Measurements from ENCODE around the gene ESF1.

ESF1 gene

GRCh38 chr20:13784893-13785715 lies at the start of gene ESF1, which contains the start of gene NDUFAF5:
TSS of gene ESF1 (minus strand) at chr20:13784919. CDS start at chr20:13783140, 1,779 bp downstream.
TSS of gene NDUFAF5 (plus strand) at chr20:13785028. CDS start at chr20:13785069, 41 bp downstream.
- DNase-seq: peak; percentile 90

- no peak for DNase-seq
Observed at GRCh38 chr20:13831476-13831875, 46.8 kb upstream of the ESF1 start.

- no peak for DNase-seq
Observed at GRCh38 chr20:13825465-13825864, 40.7 kb upstream of the ESF1 start.

- DNase-seq: no peak
Observed at GRCh38 chr20:13824459-13824858, 39.7 kb upstream of the ESF1 start.

DNA sequence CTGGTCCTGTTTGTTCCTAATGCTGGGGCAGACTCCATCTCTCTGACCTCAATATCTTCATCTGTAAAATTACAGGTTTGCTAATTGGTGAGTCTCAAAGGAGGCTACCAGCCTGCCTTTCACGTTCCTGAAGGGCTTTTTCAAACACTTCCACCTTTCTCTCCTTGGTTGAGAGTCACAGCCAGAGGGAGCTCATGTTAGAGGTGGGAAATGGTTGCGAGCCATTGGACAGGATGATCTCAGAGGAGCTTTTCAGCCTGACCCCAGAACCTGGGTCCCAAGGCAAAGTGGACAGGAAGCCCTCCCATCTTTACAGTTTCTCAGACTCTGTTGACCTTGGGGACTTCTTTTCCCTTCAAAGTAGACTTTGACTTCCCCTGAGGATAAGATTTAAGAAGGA lies 37.7 kb upstream of the ESF1 start:
- no peak for DNase-seq

- no peak for DNase-seq
Observed at GRCh38 chr20:13821876-13822275, 37.2 kb upstream of the ESF1 start.

DNA sequence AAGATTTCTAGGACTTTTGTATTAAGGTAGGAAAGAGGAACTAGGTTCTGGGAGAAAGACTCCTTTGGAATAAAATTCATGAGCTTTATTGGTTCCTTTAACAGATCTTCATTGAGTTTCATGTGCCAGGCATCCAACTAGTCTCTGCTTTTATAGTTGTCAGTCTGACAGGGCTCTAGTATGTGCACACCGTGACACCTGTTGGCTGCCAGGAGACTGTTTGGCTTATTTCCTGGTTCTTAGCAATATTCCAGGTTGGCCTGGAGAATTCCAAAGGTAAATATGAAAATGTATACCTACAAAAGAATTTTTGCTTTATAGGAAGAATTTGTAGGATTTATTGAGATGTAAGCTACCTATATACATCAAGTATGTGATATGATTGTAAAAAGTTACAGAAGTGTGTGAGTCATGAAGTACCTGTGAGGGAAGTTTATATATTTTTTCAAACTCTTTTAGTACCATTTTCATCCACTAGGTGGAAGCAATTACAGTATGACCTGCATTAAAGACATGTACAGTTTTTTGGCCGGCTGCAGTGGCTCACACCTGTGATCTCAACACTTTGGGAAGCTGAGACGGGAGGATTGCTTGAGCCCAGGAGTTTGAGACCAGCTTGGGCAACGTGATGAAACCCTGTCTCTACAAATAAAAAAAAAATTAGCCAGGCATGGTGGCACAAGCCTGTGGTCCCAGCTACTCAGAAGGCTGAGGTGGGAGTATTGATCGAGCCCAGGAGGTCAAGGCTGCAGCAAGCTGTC lies 35.3 kb upstream of the ESF1 start:
- no peak for DNase-seq

DNA sequence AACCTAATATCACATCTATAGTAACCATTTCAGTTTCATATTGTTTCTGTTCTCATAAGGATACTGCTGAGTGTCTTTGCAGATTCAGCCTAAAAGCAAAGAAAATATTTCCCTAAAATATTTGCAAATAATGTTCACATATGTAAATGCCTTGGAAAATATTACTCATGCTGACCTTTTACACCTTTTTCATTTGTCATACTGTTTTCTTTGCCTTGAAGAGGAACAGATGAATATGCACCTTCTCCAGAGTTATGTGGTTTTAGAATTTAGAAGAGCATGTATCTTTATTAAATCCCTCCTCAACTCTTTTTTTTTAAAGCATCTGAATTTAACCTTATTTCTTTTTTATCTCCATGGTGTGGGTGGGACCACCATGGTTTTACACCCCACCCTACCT lies 32.6 kb upstream of the ESF1 start:
- no peak for DNase-seq

- DNase-seq: no peak
Observed at GRCh38 chr20:13816757-13817156, 32.0 kb upstream of the ESF1 start.

- DNase-seq: no peak
Observed at GRCh38 chr20:13814672-13815071, 30.0 kb upstream of the ESF1 start.

- DNase-seq: no peak
Observed at GRCh38 chr20:13813910-13814309, 29.2 kb upstream of the ESF1 start.

- DNase-seq: no peak
Observed at GRCh38 chr20:13810446-13810845, 25.7 kb upstream of the ESF1 start.

DNA sequence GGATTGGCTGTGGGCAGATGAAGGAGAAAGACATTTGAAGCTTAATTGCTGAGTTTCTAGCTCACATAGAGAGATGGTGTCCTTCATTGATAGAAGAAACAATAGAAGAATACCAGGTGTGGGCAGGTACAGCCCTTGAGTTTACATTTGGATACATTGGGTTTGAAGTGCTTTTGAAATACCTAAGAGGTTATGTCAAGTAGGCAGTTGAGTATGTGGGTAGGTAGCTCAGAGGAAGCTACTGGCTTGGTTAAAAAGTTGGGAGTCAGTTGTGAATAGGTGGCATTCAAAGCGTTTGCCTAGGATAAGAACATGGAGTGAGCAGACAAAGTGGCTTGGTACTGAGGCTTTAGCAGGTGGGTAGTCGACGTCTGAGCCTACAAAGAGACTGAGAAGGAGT lies 25.1 kb upstream of the ESF1 start:
- peak; percentile 81 for DNase-seq

GRCh38 chr20:13809373-13809772 lies 24.7 kb upstream of the ESF1 start:
- peak; percentile 78 for DNase-seq

- DNase-seq: peak; percentile 94
Observed at GRCh38 chr20:13800728-13801134, 16.0 kb upstream of the ESF1 start.

DNA sequence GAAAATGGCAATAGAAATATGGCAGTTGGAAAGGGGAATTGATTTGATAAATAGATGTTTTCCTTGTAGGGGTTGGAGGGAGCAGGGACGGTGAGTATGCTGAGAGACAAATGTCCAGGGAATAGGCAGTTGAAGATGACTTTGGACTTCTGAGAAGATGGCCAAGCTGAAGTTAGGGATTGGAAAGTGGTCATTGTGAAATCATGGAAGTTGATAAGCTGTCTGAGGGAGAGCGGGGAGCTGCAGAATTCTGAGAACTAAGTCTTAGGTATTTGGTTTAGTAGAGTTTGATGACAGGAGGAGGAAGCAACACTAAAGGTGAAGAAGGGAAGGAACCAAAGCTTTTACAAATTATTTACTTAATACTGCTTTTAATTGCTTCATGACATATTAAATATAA lies 15.3 kb upstream of the ESF1 start:
- no peak for DNase-seq

DNA sequence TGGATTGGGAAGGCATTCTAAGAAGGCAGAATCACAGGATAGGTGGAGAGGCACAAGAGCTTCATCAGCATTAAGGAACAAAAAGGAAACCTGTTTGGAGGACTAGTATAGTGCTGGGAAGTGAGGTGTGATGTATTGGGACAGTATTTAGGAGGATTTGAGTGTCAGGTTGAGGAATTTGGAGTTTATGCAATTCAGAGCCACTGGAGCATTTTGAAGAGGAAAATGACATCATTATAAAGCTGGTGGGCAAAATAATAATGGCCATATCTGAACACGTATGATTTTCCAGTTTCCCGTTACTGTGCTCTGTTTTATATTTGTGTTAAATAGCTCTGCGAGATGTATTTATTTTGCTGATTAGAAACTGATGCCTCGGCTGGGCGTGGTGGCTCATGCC lies 14.3 kb upstream of the ESF1 start:
- no peak for DNase-seq

DNA sequence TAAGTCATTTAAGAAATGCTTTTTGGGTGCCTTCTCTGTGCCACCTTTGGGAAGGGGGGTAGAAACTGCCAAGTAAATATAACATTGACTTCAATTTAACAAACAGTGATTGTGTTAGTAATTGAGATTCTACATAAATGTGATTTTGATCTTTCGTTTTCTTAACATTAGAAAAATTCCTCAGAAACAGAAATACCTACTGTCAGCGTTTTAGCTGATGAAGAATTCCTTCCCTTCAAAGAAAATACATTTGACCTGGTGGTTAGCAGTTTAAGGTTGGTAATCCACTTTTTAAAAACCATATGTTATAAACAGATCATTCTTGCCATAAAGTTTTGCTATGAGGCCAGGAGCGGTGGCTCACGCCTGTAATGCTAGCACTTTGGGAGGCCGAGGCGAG lies 9.9 kb upstream of the ESF1 start:
- no peak for DNase-seq

DNA sequence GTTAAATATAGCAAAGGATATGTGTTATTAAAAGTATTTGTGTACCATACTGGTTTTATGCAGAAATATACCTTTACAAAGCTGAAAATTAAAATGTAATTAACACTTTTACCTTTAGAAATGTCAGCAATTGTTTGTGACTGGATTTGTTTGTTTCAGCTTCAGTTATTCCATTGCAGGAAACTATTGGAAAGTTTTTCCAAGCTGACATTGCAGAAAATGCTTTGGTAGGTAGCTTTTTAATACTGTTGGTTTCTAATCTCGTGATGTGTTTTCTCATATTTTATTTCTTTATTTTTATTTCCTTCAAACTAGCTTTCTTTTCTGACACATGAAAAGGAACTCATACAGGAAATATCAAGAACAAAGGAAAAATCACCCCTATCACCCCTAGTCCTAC lies 8.3 kb upstream of the ESF1 start:
- DNase-seq: no peak

GRCh38 chr20:13791540-13792459 lies 7.1 kb upstream of the ESF1 start:
- no peak for DNase-seq

- no peak for DNase-seq
Observed at GRCh38 chr20:13790708-13791107, 6.0 kb upstream of the ESF1 start.

DNA sequence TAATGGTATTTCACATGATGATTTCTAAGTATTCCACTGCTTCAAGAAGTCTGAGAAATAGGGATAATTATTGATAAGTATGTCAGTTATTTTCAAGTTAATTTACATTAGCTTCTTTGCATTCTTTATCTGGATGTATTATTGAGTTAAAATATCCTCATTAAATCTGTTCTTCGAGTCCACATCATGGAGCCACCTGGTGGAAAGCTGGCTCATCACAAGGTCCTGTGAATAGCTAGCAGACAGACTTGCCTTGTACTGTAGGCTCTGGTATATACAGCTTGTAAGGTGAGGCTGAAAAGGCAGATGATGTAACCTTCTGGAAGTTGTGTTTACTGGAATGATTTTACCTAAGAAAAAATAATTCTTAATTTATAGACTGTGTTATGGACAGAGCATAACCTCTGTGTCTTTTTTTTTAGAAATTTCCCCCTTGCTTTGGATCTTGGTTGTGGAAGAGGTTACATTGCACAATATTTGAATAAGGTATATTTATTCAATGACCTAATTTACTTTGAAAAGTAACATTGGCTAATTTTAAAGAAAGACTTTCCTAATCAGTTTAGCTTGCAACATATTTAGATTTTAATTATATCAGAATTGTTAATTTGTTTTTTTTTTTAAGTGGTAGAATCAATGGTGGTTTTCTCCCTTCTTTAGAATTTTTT lies 3.6 kb upstream of the ESF1 start:
- peak; percentile 4 for DNase-seq

Measured in DMS79 (cell line).